Activated CD4-positive, alpha-beta T cell treated with anti-CD3 and anti-CD28 coated beads for 36 hours (primary cell): ENCODE data around the gene PRPS1. TPM values are rescaled to one million over a fixed set of nuclear protein-coding genes. Genes with fewer than 3 reads are reported as not detected.
"Not testable (repeated sequence)": the region's sequence is repeated elsewhere in the genome, so short reads cannot be mapped to it uniquely, and the experiment has no call there.

ENCODE experiments used
- ATAC-seq: fragments of 200-7000 bp; cut with Tn5 transposase; one replicate; pipeline ENCODE4 v1.10.0; 2021; ENCODE audit warnings: mild to moderate bottlenecking, moderate library complexity
- CTCF ChIA-PET: fragments of 350-600 bp; sonication (Branson Sonifier 250); formaldehyde crosslinking; loops from one replicate; lab custom pipeline; 2021; ENCODE audit warnings: antibody characterized with exemption; lab: Charles Lee
- POLR2A ChIA-PET: fragments of 350-600 bp; sonication (Branson Sonifier 250); formaldehyde crosslinking; loops from one replicate; lab custom pipeline; 2021; ENCODE audit warnings: antibody characterized with exemption, inconsistent platforms; lab: Charles Lee
- DNase-seq: peaks from one replicate; pipeline ENCODE4 v3.0.0-alpha.2; 2020
- H3K27ac Mint-ChIP-seq: one replicate; pipeline ENCODE4 v1.8.0; 2021; ENCODE audit warnings: mixed read lengths
- H3K27me3 Mint-ChIP-seq: one replicate; pipeline ENCODE4 v1.8.0; 2021; ENCODE audit warnings: mixed read lengths
- H3K36me3 Mint-ChIP-seq: one replicate; pipeline ENCODE4 v1.8.0; 2021; ENCODE audit warnings: low read depth, mixed read lengths
- H3K4me1 Mint-ChIP-seq: one replicate; pipeline ENCODE4 v1.8.0; 2021; ENCODE audit warnings: mixed read lengths
- H3K4me3 Mint-ChIP-seq: one replicate; pipeline ENCODE4 v1.8.0; 2021; ENCODE audit warnings: mild to moderate bottlenecking, moderate library complexity, mixed read lengths
- H3K9me3 Mint-ChIP-seq: one replicate; pipeline ENCODE4 v1.8.0; 2021; ENCODE audit warnings: low read depth, mixed read lengths
- intact Hi-C, 2 experiments: fragments of 100-400 bp; cut with DNase I in 1 of 2; cut with micrococcal nuclease in 1 of 2; formaldehyde crosslinking; loops; one replicate each; pipeline versions ENCODE4 v1.14.2 to v1.15.1; 2022 to 2024; cut with DNase I, micrococcal nuclease
- total RNA-seq, 2 experiments: library from RNA; stranded (reverse); gene quantifications; one replicate each; pipeline ENCODE4 v1.2.3, GENCODE V29; 2021

Gene PRPS1
- total RNA-seq, 2 experiments from 2014 or later: 112 to 141 TPM

DNA sequence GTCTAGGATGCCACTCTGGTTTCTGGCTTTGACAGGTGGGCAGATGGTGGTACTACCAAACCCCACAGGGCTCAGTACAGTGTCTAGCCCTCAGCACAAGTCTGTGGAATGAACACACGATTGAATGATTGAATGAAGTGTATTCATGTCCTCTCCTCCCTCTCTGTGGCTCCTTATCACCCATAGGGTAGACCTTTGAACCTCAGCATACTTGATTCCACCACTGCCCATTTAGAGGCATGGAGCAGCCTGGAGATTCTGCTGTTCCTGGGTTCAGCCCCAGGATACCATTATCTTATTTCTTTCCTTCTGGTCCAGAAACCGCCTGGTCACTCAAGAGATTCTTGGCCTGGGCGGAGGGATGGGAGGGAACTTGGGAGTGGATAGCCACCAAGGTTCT, 53.9 kb downstream of the PRPS1 start:
- CTCF ChIA-PET: no interaction called here
- H3K27me3 Mint-ChIP-seq: no peaks in the 10 kb centered on the region
- H3K36me3 Mint-ChIP-seq: no peaks in the 10 kb centered on the region
- no peak for DNase-seq
- POLR2A ChIA-PET: no interaction called here
- H3K9me3 Mint-ChIP-seq: no peaks in the 10 kb centered on the region
- H3K27ac Mint-ChIP-seq: no peak overlapping the region
- intact Hi-C loops: no loop called here
- ATAC-seq: no peak
- H3K4me3 Mint-ChIP-seq: no peak overlapping the region
- H3K4me1 Mint-ChIP-seq: peaks cover 56% of the 10 kb centered on the region

GRCh38 chrX:107683124-107683895, 55.0 kb downstream of the PRPS1 start:
- DNase-seq: no peak
- H3K27ac Mint-ChIP-seq: no peak overlapping the region
- H3K27me3 Mint-ChIP-seq: no peaks in the 10 kb centered on the region
- H3K9me3 Mint-ChIP-seq: no peaks in the 10 kb centered on the region
- no peak overlapping the region for H3K4me3 Mint-ChIP-seq
- peaks cover 49% of the 10 kb centered on the region for H3K4me1 Mint-ChIP-seq
- intact Hi-C loops: no loop called here
- ATAC-seq: no peak
- no peaks in the 10 kb centered on the region for H3K36me3 Mint-ChIP-seq
- POLR2A ChIA-PET: no interaction called here
- CTCF ChIA-PET: interaction anchor here (1.4 kb wide), 1 partner anchor 10 kb away, joined by 3 read pairs; no protein-coding TSS in a partner anchor

- POLR2A ChIA-PET: no interaction called here
- no peaks in the 10 kb centered on the region for H3K36me3 Mint-ChIP-seq
- H3K4me3 Mint-ChIP-seq: no peak overlapping the region
- no peaks in the 10 kb centered on the region for H3K9me3 Mint-ChIP-seq
- H3K27ac Mint-ChIP-seq: peak overlapping the region; percentile 53
- DNase-seq (no peak), ATAC-seq (no peak)
- H3K27me3 Mint-ChIP-seq: no peaks in the 10 kb centered on the region
- intact Hi-C loops: no loop called here
- CTCF ChIA-PET: interaction anchor here (1.4 kb wide), 1 partner anchor 11 kb away, joined by 3 read pairs; no protein-coding TSS in a partner anchor
- H3K4me1 Mint-ChIP-seq: peaks cover 42% of the 10 kb centered on the region
Observed at GRCh38 chrX:107683931-107684330, 55.6 kb downstream of the PRPS1 start.

DNA sequence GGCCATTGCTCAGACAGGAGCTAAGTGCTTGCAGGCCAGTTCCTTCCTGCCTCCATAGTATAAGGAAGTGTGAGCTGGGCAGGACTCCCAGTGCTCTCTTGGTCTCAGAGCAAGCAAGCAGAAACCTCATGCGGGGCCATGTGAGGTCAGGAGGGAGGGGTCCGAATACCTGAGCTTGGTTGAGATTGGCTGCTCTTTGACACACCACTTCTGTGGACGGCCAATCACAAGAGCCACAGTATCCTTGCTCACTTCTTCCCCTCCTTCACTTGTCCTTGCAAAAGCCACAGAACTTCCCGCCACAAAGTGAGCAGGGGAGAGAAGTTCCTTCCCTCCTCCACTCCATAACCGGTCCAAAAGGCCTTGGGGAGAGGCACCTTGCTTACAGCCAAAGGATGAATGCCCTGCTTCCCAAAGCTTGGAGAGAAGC, 56.7 kb downstream of the PRPS1 start:
- H3K4me3 Mint-ChIP-seq: no peak overlapping the region
- H3K27me3 Mint-ChIP-seq: no peaks in the 10 kb centered on the region
- peak; percentile 51 for DNase-seq
- intact Hi-C loops: no loop called here
- H3K4me1 Mint-ChIP-seq: peaks cover 32% of the 10 kb centered on the region
- CTCF ChIA-PET: interaction anchor here (1.0 kb wide), 1 partner anchor 33 kb away, joined by 4 read pairs; no protein-coding TSS in a partner anchor
- no peaks in the 10 kb centered on the region for H3K36me3 Mint-ChIP-seq
- H3K27ac Mint-ChIP-seq: no peak overlapping the region
- H3K9me3 Mint-ChIP-seq: no peaks in the 10 kb centered on the region
- peak; percentile 87 for ATAC-seq
- POLR2A ChIA-PET: no interaction called here

DNA sequence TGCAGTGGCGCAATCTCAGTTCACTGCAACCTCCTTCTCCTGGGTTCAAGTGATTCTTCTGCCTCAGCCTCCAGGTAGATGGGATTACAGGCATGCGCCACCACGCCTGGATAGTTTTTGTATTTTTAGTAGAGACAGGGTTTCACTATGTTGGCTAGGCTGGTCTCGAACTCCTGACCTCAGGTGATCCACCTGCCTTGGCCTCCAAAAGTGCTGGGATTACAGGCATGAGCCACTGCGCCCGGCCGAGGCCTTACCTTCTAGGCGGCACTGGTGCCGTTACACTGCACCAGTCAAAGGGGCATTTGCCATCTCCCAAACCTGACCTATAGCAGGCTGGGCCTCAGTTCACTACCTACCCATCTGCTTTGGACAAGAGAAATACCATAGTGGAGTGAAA, 57.3 kb downstream of the PRPS1 start:
- H3K9me3 Mint-ChIP-seq, H3K27ac Mint-ChIP-seq, ATAC-seq, POLR2A ChIA-PET, DNase-seq, intact Hi-C loops, H3K36me3 Mint-ChIP-seq, H3K27me3 Mint-ChIP-seq, CTCF ChIA-PET, H3K4me3 Mint-ChIP-seq: not testable (repeated sequence)
- H3K4me1 Mint-ChIP-seq: peaks cover 26% of the 10 kb centered on the region

DNA sequence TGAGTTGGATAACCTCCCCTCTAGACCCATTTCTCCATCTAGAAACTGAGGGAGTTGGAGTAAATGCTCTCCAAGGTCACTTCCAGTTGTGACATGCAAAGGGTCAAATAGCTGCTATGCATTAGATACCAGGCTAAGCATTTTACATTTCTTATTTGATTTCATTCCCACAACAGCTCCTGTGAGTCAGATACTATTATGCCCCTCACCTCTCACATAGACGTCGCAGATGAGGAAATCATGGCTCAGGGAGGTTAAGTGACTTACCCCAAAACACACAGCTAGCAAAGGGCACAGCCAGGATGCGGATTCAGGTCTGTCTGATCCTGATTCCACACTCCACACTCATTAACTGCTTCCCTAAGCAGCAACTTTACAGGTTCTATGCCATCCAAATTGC, 57.7 kb downstream of the PRPS1 start:
- Mint-ChIP-seq H3K27me3 (no peaks in the 10 kb centered on the region), H3K4me3 (no peak overlapping the region), H3K27ac (no peak overlapping the region), H3K9me3 (no peaks in the 10 kb centered on the region), H3K4me1 (peaks cover 26% of the 10 kb centered on the region), H3K36me3 (no peaks in the 10 kb centered on the region)
- DNase-seq (no peak), ATAC-seq (no peak)
- ChIA-PET CTCF (no interaction called here), POLR2A (no interaction called here)
- intact Hi-C loops: no loop called here

DNA sequence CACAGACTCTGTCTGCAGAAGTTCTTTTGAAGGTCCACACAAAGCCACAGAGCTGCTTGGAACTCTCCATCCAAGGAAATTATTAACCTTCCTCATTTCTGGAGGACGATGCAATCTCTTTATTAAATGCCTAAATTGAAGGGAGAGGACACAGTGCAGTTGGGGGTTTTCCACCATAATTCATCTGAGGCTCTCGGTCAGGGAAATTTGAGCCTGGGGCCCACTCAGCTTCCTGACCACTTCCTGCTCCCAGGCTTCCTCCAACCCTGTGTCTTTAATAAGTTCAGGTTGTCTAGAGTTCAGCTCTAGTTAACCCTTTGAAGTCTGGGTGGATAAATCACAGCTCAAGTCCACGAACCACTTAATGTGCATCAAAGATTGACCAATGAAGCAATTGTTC, 58.5 kb downstream of the PRPS1 start:
- Mint-ChIP-seq H3K4me1 (peaks cover 31% of the 10 kb centered on the region), H3K4me3 (no peak overlapping the region), H3K27me3 (no peaks in the 10 kb centered on the region), H3K9me3 (no peaks in the 10 kb centered on the region), H3K36me3 (no peaks in the 10 kb centered on the region), H3K27ac (no peak overlapping the region)
- POLR2A ChIA-PET: interaction anchor here (0.6 kb wide), 1 partner anchor 12 kb away, joined by 4 read pairs; no protein-coding TSS in a partner anchor
- DNase-seq (no peak), ATAC-seq (no peak)
- CTCF ChIA-PET: no interaction called here
- intact Hi-C loops: no loop called here

DNA sequence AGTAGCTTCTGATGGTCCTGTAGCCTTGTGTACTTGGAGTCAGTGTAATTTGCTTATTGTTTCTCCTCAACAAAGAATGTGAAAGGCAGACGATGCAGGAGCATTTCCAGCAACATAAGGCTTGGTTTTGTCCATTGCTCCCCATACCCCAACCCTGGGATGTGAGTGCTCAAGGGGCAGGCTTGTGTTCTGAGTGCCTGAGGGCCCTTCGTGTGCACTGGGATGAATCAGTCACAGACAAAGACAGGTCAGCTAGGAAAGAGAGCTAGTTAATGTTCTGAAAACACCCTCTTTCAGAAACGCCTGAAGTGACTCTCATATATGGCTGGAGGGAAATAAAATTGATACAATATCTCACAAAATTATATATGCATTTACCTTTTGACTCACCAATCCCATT, 59.1 kb downstream of the PRPS1 start:
- POLR2A ChIA-PET: interaction anchor here (0.7 kb wide), 1 partner anchor 28 kb away, joined by 3 read pairs; no protein-coding TSS in a partner anchor
- H3K4me3 Mint-ChIP-seq: no peak overlapping the region

DNA sequence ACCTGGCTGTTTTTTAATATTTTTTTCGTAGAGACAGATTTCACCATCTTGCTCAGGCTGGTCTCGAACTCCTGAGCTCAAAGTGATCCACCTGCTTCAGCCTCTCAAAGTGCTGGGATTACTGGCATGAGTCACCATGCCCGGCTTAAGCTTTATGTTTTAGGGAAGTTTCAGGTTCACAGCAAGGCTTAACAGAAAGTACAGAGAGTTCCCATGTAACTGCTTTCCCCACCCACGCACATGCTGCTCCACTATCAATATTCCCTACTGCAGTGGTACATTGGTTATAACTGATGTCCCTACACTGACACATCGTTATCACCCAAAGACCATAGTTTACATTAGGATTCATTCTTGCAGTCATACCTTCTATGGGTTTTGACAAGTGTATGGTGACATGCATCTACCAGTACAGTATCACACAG, 62.7 kb downstream of the PRPS1 start:
- Mint-ChIP-seq H3K4me3 (no peak overlapping the region), H3K36me3 (no peaks in the 10 kb centered on the region), H3K9me3 (no peaks in the 10 kb centered on the region), H3K27me3 (no peaks in the 10 kb centered on the region), H3K4me1 (peaks cover 13% of the 10 kb centered on the region), H3K27ac (no peak overlapping the region)
- ATAC-seq: no peak
- no peak for DNase-seq
- ChIA-PET CTCF (interaction anchor here (1.1 to 1.6 kb wide), 2 partner anchors 13 to 26 kb away, joined by 4 to 5 read pairs; no protein-coding TSS in a partner anchor), POLR2A (no interaction called here)
- intact Hi-C loops: no loop called here

More for the DNA sequence above, 59.1 kb downstream of the PRPS1 start:
- peaks cover 31% of the 10 kb centered on the region for H3K4me1 Mint-ChIP-seq
- no peaks in the 10 kb centered on the region for H3K9me3 Mint-ChIP-seq
- H3K36me3 Mint-ChIP-seq: no peaks in the 10 kb centered on the region
- CTCF ChIA-PET: interaction anchor here (0.7 kb wide), 1 partner anchor 88 kb away, joined by 4 read pairs; no protein-coding TSS in a partner anchor
- no peak for DNase-seq
- ATAC-seq: no peak
- intact Hi-C loops: no loop called here
- H3K27me3 Mint-ChIP-seq: no peaks in the 10 kb centered on the region
- H3K27ac Mint-ChIP-seq: no peak overlapping the region

- Mint-ChIP-seq H3K4me3 (no peak overlapping the region), H3K36me3 (no peaks in the 10 kb centered on the region), H3K27ac (no peak overlapping the region), H3K4me1 (peaks cover 17% of the 10 kb centered on the region), H3K27me3 (no peaks in the 10 kb centered on the region), H3K9me3 (no peaks in the 10 kb centered on the region)
- no peak for DNase-seq
- intact Hi-C loops: no loop called here
- POLR2A ChIA-PET: no interaction called here
- CTCF ChIA-PET: interaction anchor here (1.3 kb wide), 1 partner anchor 10 kb away, joined by 5 read pairs; no protein-coding TSS in a partner anchor
- ATAC-seq: no peak
Observed at GRCh38 chrX:107699616-107700015, 71.3 kb downstream of the PRPS1 start.

DNA sequence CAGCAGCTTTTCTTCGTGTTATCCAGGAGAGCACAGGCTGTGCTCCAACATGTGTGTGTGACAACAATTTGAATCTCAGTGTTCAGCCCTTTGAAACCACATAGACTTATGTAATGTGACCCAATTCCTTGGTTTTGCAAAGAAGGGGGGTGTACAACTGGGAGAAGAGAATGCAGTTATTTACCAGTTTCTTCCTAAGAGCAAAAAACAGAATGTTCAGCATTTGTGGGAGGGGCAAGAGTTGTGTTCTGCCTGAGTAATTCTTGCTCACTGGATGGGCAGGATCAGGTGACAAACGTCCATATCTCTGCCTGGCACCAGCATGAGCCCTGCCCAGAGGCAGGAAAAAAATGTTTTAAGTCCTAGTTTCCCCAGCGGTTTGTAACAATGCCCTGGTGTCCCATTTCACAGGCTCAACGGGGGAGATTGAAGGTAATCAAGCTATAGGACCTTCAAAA, 72.0 kb downstream of the PRPS1 start:
- Mint-ChIP-seq H3K4me1 (peaks cover 17% of the 10 kb centered on the region), H3K27me3 (no peaks in the 10 kb centered on the region), H3K27ac (no peak overlapping the region), H3K4me3 (no peak overlapping the region), H3K9me3 (no peaks in the 10 kb centered on the region), H3K36me3 (no peaks in the 10 kb centered on the region)
- ChIA-PET POLR2A (no interaction called here), CTCF (no interaction called here)
- no peak for ATAC-seq
- DNase-seq: no peak
- intact Hi-C loops: no loop called here
